Heart left ventricle (tissue), 16 donors: ENCODE results near the gene MAGI1. TPM values are rescaled to one million over a fixed set of nuclear protein-coding genes. Genes with fewer than 3 reads are reported as not detected.

Experiments
- ATAC-seq, 4 donors: fragments of 200-7000 bp; cut with Tn5 transposase; one replicate each; pipeline ENCODE4 v1.9.1; 2020 to 2022; ENCODE audit warnings: moderate library complexity in 4 of 4, mild to moderate bottlenecking in 3 of 4, moderate number of reproducible peaks in 1 of 4
- DNase-seq, 5 donors: peaks; one replicate each; pipeline ENCODE4 v3.0.0-alpha.2; 2020
- H3K27ac ChIP-seq, 12 donors: fragments of 200-600 bp; sonication (generic) in 4 of 12; one replicate each; pipeline versions ENCODE4 v1.5.0 to v1.8.0; 2016 to 2022; ENCODE audit warnings: mild to moderate bottlenecking in 2 of 12
- H3K27me3 ChIP-seq, 9 donors: fragments of 200-600 bp; sonication (generic) in 2 of 9; one replicate each; pipeline versions ENCODE4 v1.5.1 to v1.8.0; 2016 to 2022; ENCODE audit warnings: mild to moderate bottlenecking in 3 of 9
- H3K36me3 ChIP-seq, 9 donors: fragments of 200-600 bp; sonication (generic) in 2 of 9; one replicate each; pipeline versions ENCODE4 v1.5.0 to v1.8.0; 2018 to 2022; ENCODE audit warnings: mild to moderate bottlenecking in 2 of 9
- H3K4me1 ChIP-seq, 12 donors: fragments of 200-600 bp; sonication (generic) in 4 of 12; one replicate each; pipeline versions ENCODE4 v1.5.0 to v1.8.0; 2016 to 2022; ENCODE audit warnings: mild to moderate bottlenecking in 3 of 12
- H3K4me3 ChIP-seq, 12 donors: fragments of 200-600 bp; sonication (generic) in 4 of 12; one replicate each; pipeline versions ENCODE4 v1.5.0 to v1.8.0; 2017 to 2022; ENCODE audit warnings: mild to moderate bottlenecking in 9 of 12, moderate library complexity in 4 of 12
- H3K9me3 ChIP-seq, 12 donors: fragments of 200-600 bp; sonication (generic) in 4 of 12; one replicate each; pipeline versions ENCODE4 v1.5.0 to v1.8.0; 2016 to 2022; ENCODE audit warnings: mild to moderate bottlenecking in 1 of 12
- CTCF ChIP-seq, 12 donors: fragments of 200-600 bp; sonication (generic) in 4 of 12; IDR thresholded peaks; one replicate each; pipeline versions ENCODE4 v1.5.0 to v1.8.0; 2018 to 2022; ENCODE audit warnings: antibody characterized with exemption in 12 of 12, mild to moderate bottlenecking in 5 of 12
- POLR2A ChIP-seq, 2 donors: fragments of 450-650 bp; IDR thresholded peaks; one replicate each; pipeline ENCODE4 v1.6.1; 2017; ENCODE audit warnings: antibody characterized with exemption in 2 of 2, mild to moderate bottlenecking in 2 of 2, moderate library complexity in 2 of 2
- WGBS, 4 donors: extraction: QIAGEN DNeasy Blood & Tissue Kit in 2 of 4; methylation state at CpG; one replicate each; pipeline versions ENCODE4 v1.1.5 to v1.1.7; 2013 to 2018; 5-methylcytosine and 5-hydroxymethylcytosine counted together
- intact Hi-C, 10 donors: fragments of 100-400 bp; cut with DNase I; formaldehyde crosslinking; loops; one replicate each; pipeline versions ENCODE4 v1.11.1 to v1.14.2; 2022
- polyA plus RNA-seq, 2 donors: library from polyadenylated mRNA; stranded (reverse); fragments of 200-250 nt; gene quantifications; one replicate each; pipeline ENCODE4 v1.2.3, GENCODE V29; 2013
- total RNA-seq, 9 donors: library from RNA; depleted of rRNA in 2 of 9; stranded (reverse); fragments of >200 nt in 2 of 9; fragmentation: NEBNext Ultra II Directional in 3 of 9; extraction: Animal tissue kit (Norgen Biotek cat#: 25700) in 3 of 9; gene quantifications; one replicate each; pipeline versions ENCODE4 v1.1.0 to v1.2.4, GENCODE V29; 2016 to 2023
- donor health status: ischemic (EF 13 %, LVEDD 7.1; RV severe dilation, severe dysfunction).
- donor health status: healthy with polysubstance abuse.
- donor health status: DM: no; HTN: yes; CAD: no.
- donor health status: DM: no; HTN: no; CAD: no.
- donor health status: ischemic (EF 25% LVEDD 6.9; RV normal size, moderate dysfunction).
- donor health status: ischemic (EF 25% LVEDD 5.7; RV mildly dilated, moderate dysfunction).
- donor health status: healthy.
- donor health status: DM: yes; HTN: yes; CAD: no.
- donor health status: ischemic (EF 35%, LVEDD 5.7; RV mildly dilated, moderate dysfunction).
- donor health status: nonischemic (EF 11% LVEDD 7.7; RV severe dilation, severe dysfunction).
- donor health status: DM: yes; HTN: yes; CAD: no.
- donor health status: PGD.
- donor health status: ischemic (EF 29% LVEDD 5.4; RV normal size, mild dysfunction).
- donor health status: nonischemic (EF 23%, LVEDD 6.1; RV moderate dilation, normal function).

Gene MAGI1
- total and polyA plus RNA-seq, 11 donors = 18.5 to 52.1 (median 31.4) TPM

GRCh38 chr3:65636326-65636725 is 402.4 kb downstream of the MAGI1 start:
- intact Hi-C loops = no loop called here
- Histone ChIP-seq H3K4me1 (peaks cover 0 to 20% (median 4%) of the 10 kb centered on the region in 12 donors), H3K4me3 (no peak overlapping the region), H3K27ac (no peak overlapping the region), H3K27me3 (no peaks in the 10 kb centered on the region), H3K36me3 (no peaks in the 10 kb centered on the region), H3K9me3 (no peaks in the 10 kb centered on the region)
- no peak for ATAC-seq
- no peak for DNase-seq
- no peak for TF ChIP-seq CTCF (IDR thresholded peaks at IDR 0.05)
- no peak for TF ChIP-seq POLR2A (IDR thresholded peaks at IDR 0.05)
- WGBS, 4 donors = 48 to 57% (median 49%) methylated on average over 3 of the region's 3 CpGs

DNA sequence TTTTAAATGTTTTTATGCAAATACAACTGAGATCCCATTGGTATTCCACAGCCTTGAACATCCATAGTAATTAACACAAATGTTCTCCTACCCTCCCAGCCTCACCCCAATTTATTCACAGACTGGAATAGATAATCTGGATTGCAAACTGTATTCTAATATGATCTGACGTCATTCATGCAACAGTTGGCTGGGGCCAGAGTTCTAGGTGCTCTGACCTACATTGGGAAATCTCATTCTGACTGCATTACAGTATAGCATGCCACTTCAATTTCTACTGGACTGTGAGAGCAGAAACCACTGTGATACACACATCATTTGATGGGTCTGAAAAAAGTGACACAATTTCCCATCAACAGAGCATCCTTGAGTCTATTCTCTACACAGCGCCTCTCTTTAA is 403.1 kb downstream of the MAGI1 start:
- 72 to 85% (median 82%) methylated on average over 2 of the region's 2 CpGs for WGBS, 4 donors
- Histone ChIP-seq H3K27ac (no peak overlapping the region), H3K36me3 (no peaks in the 10 kb centered on the region), H3K4me1 (peaks cover 0 to 14% (median 3%) of the 10 kb centered on the region in 12 donors), H3K9me3 (no peaks in the 10 kb centered on the region), H3K27me3 (no peaks in the 10 kb centered on the region), H3K4me3 (no peak overlapping the region)
- ATAC-seq = peak in 1 of 4 donors; percentile 42
- TF ChIP-seq CTCF (IDR thresholded peaks at IDR 0.05) (no peak), POLR2A (IDR thresholded peaks at IDR 0.05) (no peak)
- DNase-seq = no peak
- intact Hi-C loops = no loop called here

DNA sequence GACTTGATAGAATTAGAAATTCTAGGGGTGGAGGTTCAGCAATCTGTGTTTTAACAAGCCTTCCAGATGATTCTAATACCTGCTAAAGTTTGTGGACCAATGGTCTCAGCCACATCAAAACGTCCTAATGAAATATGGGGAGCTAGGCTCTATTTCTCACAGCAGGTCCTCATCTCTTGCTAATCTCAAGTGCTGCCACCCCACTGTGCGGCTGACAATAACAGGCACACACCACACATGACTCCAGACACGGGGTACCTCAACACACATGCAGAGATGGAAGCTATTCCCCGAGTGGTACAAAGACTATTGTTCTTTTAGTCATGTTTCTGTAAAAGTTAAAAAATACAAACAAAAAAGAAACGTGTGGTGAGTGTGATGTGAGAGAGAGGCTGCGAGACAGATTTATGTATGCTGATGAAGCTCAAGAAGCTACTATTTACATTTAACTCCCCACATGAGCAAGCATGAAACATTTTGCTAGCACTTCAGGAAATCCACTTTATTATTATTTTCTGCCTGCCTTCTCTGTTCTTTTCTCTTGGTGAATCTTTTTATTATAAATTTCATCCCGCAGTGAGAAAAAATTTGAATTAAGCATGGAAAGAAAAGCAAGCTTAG is 405.6 kb downstream of the MAGI1 start:
- Histone ChIP-seq H3K36me3 (no peaks in the 10 kb centered on the region), H3K4me1 (peaks cover 0 to 10% (median 0%) of the 10 kb centered on the region in 12 donors), H3K9me3 (no peaks in the 10 kb centered on the region), H3K4me3 (no peak overlapping the region), H3K27me3 (no peaks in the 10 kb centered on the region), H3K27ac (no peak overlapping the region)
- no peak for TF ChIP-seq CTCF (IDR thresholded peaks at IDR 0.05)
- TF ChIP-seq POLR2A (IDR thresholded peaks at IDR 0.05) = no peak
- no peak for DNase-seq
- intact Hi-C loops = no loop called here
- WGBS, 4 donors = 65 to 71% (median 67%) methylated on average over 7 of the region's 7 CpGs
- ATAC-seq = peak in 1 of 4 donors; percentile 53

- Histone ChIP-seq H3K27me3 (no peaks in the 10 kb centered on the region), H3K4me3 (no peak overlapping the region), H3K27ac (no peak overlapping the region), H3K36me3 (no peaks in the 10 kb centered on the region), H3K4me1 (peaks cover 0 to 10% (median 0%) of the 10 kb centered on the region in 12 donors), H3K9me3 (no peaks in the 10 kb centered on the region)
- DNase-seq (no peak), ATAC-seq (no peak)
- no peak for TF ChIP-seq CTCF (IDR thresholded peaks at IDR 0.05)
- no peak for TF ChIP-seq POLR2A (IDR thresholded peaks at IDR 0.05)
- intact Hi-C loops = no loop called here
Observed at GRCh38 chr3:65632414-65632813, 406.3 kb downstream of the MAGI1 start.
